ENCODE measurements around the gene PRPSAP1.

DNA sequence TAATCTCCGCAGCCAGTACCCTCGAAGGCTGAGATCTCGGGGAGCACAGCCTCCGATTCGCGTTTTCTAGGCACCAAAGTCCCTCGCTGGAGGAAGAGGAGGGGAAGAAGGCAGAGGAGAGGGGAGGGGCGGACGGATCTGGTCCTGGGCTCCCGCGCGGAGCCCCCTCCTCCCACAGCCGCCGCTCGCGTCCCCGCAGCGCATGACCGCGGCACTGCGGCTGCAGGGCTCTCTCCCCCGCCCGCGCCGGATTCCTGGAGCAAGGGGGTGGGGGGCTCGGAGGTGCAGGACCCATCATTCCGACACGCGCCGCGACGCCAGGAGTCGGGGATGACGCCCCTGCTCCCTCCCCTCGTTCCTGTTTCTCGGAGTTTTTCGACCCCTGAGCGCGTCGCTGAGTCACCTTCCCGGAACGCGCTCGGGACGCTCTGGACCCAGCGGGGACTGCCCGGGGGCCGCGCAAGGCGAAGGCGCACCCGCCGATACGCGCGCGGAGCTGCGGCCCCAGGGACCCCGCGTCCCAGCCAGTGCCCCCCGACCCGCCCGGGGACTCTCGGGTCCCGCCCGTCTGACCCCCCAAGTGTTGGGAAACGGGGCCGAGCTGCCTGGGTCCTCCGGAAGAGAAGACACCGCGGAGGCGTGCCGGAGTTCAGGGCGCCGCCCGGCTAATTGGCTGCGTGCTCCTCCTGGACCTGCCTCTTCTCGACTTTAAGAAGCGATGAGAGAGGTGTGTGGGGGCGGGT is 29.3 kb upstream of the PRPSAP1 start:
- TF ChIP-seq, protein P1, sequence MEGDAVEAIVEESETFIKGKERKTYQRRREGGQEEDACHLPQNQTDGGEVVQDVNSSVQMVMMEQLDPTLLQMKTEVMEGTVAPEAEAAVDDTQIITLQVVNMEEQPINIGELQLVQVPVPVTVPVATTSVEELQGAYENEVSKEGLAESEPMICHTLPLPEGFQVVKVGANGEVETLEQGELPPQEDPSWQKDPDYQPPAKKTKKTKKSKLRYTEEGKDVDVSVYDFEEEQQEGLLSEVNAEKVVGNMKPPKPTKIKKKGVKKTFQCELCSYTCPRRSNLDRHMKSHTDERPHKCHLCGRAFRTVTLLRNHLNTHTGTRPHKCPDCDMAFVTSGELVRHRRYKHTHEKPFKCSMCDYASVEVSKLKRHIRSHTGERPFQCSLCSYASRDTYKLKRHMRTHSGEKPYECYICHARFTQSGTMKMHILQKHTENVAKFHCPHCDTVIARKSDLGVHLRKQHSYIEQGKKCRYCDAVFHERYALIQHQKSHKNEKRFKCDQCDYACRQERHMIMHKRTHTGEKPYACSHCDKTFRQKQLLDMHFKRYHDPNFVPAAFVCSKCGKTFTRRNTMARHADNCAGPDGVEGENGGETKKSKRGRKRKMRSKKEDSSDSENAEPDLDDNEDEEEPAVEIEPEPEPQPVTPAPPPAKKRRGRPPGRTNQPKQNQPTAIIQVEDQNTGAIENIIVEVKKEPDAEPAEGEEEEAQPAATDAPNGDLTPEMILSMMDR (tag by site-specific recombination; IDR thresholded peaks at IDR 0.05) = no peak
- TF ChIP-seq ZNF660 (tag by site-specific recombination; IDR thresholded peaks at IDR 0.05) = no peak

Data from HEK293 (cell line).